GM12878 (cell line): ENCODE results near the gene THRA. TPM values are rescaled to one million over a fixed set of nuclear protein-coding genes. Genes with fewer than 3 reads are reported as not detected.

Experiments used
- ATAC-seq: fragments of 200-7000 bp; cut with Tn5 transposase; 3 replicates; pipeline ENCODE4 v1.9.1; 2020; ENCODE audit warnings: mild to moderate bottlenecking, moderate library complexity
- BruUV-seq: library from RNA; stranded (reverse); fragments of 400-500 nt; replicated peaks from 2 replicates; lab custom pipeline; 2021; lab: Mats Ljungman, UMichigan
- CTCF ChIA-PET: fragments of 300-600 bp; sonication (Branson Sonifier 250); formaldehyde crosslinking; extraction: SDS; loops from one replicate; lab custom pipeline; 2021; ENCODE audit warnings: inconsistent platforms; lab: Yijun Ruan, JAX
- POLR2A ChIA-PET: fragments of 350-600 bp; formaldehyde crosslinking; extraction: SDS; loops from one replicate; lab custom pipeline; 2021; ENCODE audit warnings: inconsistent platforms; lab: Charles Lee
- RAD21 ChIA-PET: fragments of 300-600 bp; sonication (Branson Sonifier 250); formaldehyde crosslinking; loops from one replicate; lab custom pipeline; 2023; ENCODE audit warnings: antibody characterized with exemption; ENCODE audit not compliant: unreplicated experiment; lab: Charles Lee
- SMC1A ChIA-PET: fragments of 300-600 bp; sonication (Branson Sonifier 250); formaldehyde crosslinking; loops from one replicate; lab custom pipeline; 2023; ENCODE audit not compliant: unreplicated experiment, uncharacterized antibody; lab: Charles Lee
- DNase-seq: peaks from one replicate; pipeline ENCODE4 v3.0.0-alpha.2; 2011; ENCODE audit warnings: low read depth, low spot score
- FAIRE-seq: peaks from 3 replicates; lab custom pipeline; 2011; peaks lifted over from hg19 to GRCh38; lab: Jason Lieb, UNC
- H2AFZ ChIP-seq: 2 replicates; pipeline ENCODE4 v1.6.0; 2011; ENCODE audit warnings: low read depth, low read length, control low read depth; ENCODE audit not compliant: control insufficient read depth
- H3K27ac ChIP-seq: 2 replicates; pipeline ENCODE4 v1.5.1; 2011; ENCODE audit warnings: control low read depth; ENCODE audit not compliant: control insufficient read depth, insufficient read depth
- H3K27me3 ChIP-seq, 2 experiments: replicated peaks in 1 of 2; 2 replicates each; pipeline versions ENCODE4 v1.6.0 to v1.6.1; 2011; ENCODE audit warnings: low read length in 1 of 2; ENCODE audit not compliant: control insufficient read depth in 2 of 2, insufficient read depth in 2 of 2
- H3K36me3 ChIP-seq, 2 experiments: 2 replicates each; pipeline ENCODE4 v1.5.1; 2011; ENCODE audit warnings: low read length in 1 of 2; ENCODE audit not compliant: control insufficient read depth in 2 of 2, insufficient read depth in 2 of 2
- H3K4me1 ChIP-seq: 2 replicates; pipeline ENCODE4 v1.6.1; 2011; ENCODE audit warnings: mild to moderate bottlenecking, low read length, moderate library complexity, mixed read lengths; ENCODE audit not compliant: control insufficient read depth, insufficient read depth
- H3K4me2 ChIP-seq: 2 replicates; pipeline ENCODE4 v1.6.0; 2011; ENCODE audit warnings: control low read depth; ENCODE audit not compliant: control insufficient read depth, insufficient read depth
- H3K4me3 ChIP-seq: fragments of 200-600 bp; sonication (generic); 2 replicates; pipeline ENCODE4 v1.5.1; 2016
- H3K79me2 ChIP-seq: 2 replicates; pipeline ENCODE4 v1.6.0; 2011; ENCODE audit warnings: low read length; ENCODE audit not compliant: control insufficient read depth, insufficient read depth
- H3K9ac ChIP-seq: 2 replicates; pipeline ENCODE4 v1.8.0; 2011; ENCODE audit warnings: low read length, control low read depth, mixed read lengths; ENCODE audit not compliant: control insufficient read depth, insufficient read depth
- H3K9me3 ChIP-seq: replicated peaks from 3 replicates; pipeline ENCODE4 v1.5.1; 2011; ENCODE audit warnings: mild to moderate bottlenecking, low read length; ENCODE audit not compliant: control insufficient read depth, insufficient read depth
- H4K20me1 ChIP-seq: 2 replicates; pipeline ENCODE4 v1.6.0; 2011; ENCODE audit not compliant: control insufficient read depth, insufficient read depth
- CEBPB ChIP-seq, 2 experiments: fragments of 150-350 bp in 1 of 2; IDR thresholded peaks; 2 replicates each; pipeline ENCODE4 v1.6.1; 2012 to 2014; ENCODE audit warnings: low read depth in 2 of 2, low read length in 2 of 2, borderline replicate concordance in 1 of 2, inconsistent platforms in 1 of 2
- E4F1 ChIP-seq: fragments of 450-650 bp; IDR thresholded peaks from 2 replicates; pipeline ENCODE4 v1.6.1; 2018; ENCODE audit warnings: borderline replicate concordance, mild to moderate bottlenecking; ENCODE audit not compliant: partially characterized antibody
- IKZF2 ChIP-seq, 2 experiments: fragments of 450-650 bp; IDR thresholded peaks; 2 replicates each; pipeline ENCODE4 v1.6.1; 2017; ENCODE audit warnings: mild to moderate bottlenecking in 2 of 2, moderate library complexity in 2 of 2
- KLF5 ChIP-seq: fragments of 450-650 bp; IDR thresholded peaks from 2 replicates; pipeline ENCODE4 v1.6.1; 2014; ENCODE audit warnings: mild to moderate bottlenecking; ENCODE audit not compliant: partially characterized antibody
- PKNOX1 ChIP-seq: fragments of 450-650 bp; IDR thresholded peaks from 2 replicates; pipeline ENCODE4 v1.6.1; 2016; ENCODE audit warnings: mild to moderate bottlenecking
- RCOR1 ChIP-seq: conservative IDR thresholded peaks from 2 replicates; pipeline ENCODE4 v1.6.1; 2012; ENCODE audit warnings: low read depth, low read length, improper control_type of control experiment
- RELA ChIP-seq: fragments of 450-650 bp; IDR thresholded peaks from 2 replicates; pipeline ENCODE4 v1.8.0; 2014; ENCODE audit warnings: borderline replicate concordance; ENCODE audit not compliant: partially characterized antibody
- SIX5 ChIP-seq: IDR thresholded peaks from 2 replicates; pipeline ENCODE4 v1.6.1; 2011; ENCODE audit warnings: mild to moderate bottlenecking, low read depth, low read length, moderate library complexity; ENCODE audit not compliant: severe bottlenecking
- WGBS: methylation state at CpG from one replicate; pipeline ENCODE4 v1.1.6; 2016; ENCODE audit warnings: low lambda C conversion rate; ENCODE audit not compliant: insufficient replicate concordance, insufficient coverage; ENCODE audit errors: missing lambda C conversion rate; 5-methylcytosine and 5-hydroxymethylcytosine counted together
- in situ Hi-C: fragments of 300-500 bp; cut with MboI; formaldehyde crosslinking; loops from 9 replicates; pipeline ENCODE4 v1.14.3; 2018; ENCODE audit warnings: mixed read lengths
- intact Hi-C: fragments of 100-400 bp; cut with micrococcal nuclease; formaldehyde crosslinking; loops from one replicate; pipeline ENCODE4 v1.14.2; 2022; ENCODE audit not compliant: unreplicated experiment
- polyA plus RNA-seq, 11 experiments: library from polyadenylated mRNA; depleted of rRNA in 4 of 11; unstranded in 6 of 11; stranded (reverse) in 5 of 11; fragments of >200 nt; fragmentation: Nextera tagmentation in 4 of 11; fragmentation: Illumina TruSeq in 1 of 11; extraction: Ambion mirVana in 4 of 11; extraction: Trizol in 1 of 11; gene quantifications; 1 replicate in 1 of 11; 2 replicates in 10 of 11; pipeline versions ENCODE4 v1.2.1 to v1.2.3, GENCODE V29; 2011 to 2016; ENCODE audit warnings: inconsistent platforms in 2 of 11, missing spikeins in 2 of 11, low read depth in 1 of 11
- total RNA-seq, 4 experiments: library from RNA; depleted of rRNA in 3 of 4; stranded (reverse); fragments of >200 nt in 3 of 4; fragmentation: Illumina TruSeq in 1 of 4; extraction: Trizol in 1 of 4; gene quantifications; 2 replicates each; pipeline versions ENCODE4 v1.2.1 to v1.2.3, GENCODE V29; 2013 to 2021

The THRA gene
- total and polyA plus RNA-seq, 10 of the 15 experiments (the other 5 are each of a cell fraction or from before 2014, with no cell fraction given) = 0.03 to 2.0 (median 0.64) TPM

GRCh38 chr17:40027614-40028012, 35.2 kb upstream of the THRA start:
- BruUV-seq = no TSS peak
- ChIA-PET SMC1A (interaction anchor here (0.7 to 2.3 kb wide), 8 partner anchors 12 to 156 kb away, joined by 3 to 12 read pairs (median 4); partner anchors contain the start of gene CSF3), CTCF (interaction anchor here (0.6 to 3.1 kb wide), 29 partner anchors 9 to 483 kb away, joined by 3 to 31 read pairs (median 6); partner anchors contain the start of genes CSF3, MED24, THRA and WIPF2), RAD21 (interaction anchor here (0.9 to 2.1 kb wide), 11 partner anchors 14 to 406 kb away, joined by 3 to 12 read pairs (median 5); no protein-coding TSS in a partner anchor), POLR2A (interaction anchor here (1.2 kb wide), 1 partner anchor 13 kb away, joined by 4 read pairs; the partner anchor contains the start of gene CSF3)
- in situ Hi-C loops = no loop called here
- FAIRE-seq (no peak), ATAC-seq (peak; percentile 29; the same call in 2 of the 3 replicates), DNase-seq (no peak)
- Histone ChIP-seq H2AFZ (no peak overlapping the region), H4K20me1 (no peaks in the 10 kb centered on the region), H3K36me3 (peaks cover 19 to 20% of the 10 kb centered on the region in 2 experiments; a peak in 3 of 4 replicates), H3K27ac (no peak overlapping the region), H3K4me3 (no peak overlapping the region), H3K9ac (no peak overlapping the region), H3K4me2 (no peak overlapping the region), H3K27me3 (no peaks in the 10 kb centered on the region), H3K9me3 (no peaks in the 10 kb centered on the region), H3K4me1 (no peaks in the 10 kb centered on the region), H3K79me2 (no peaks in the 10 kb centered on the region)
- intact Hi-C loops = loop anchor here (5.0 kb wide), 1 partner anchor 405 kb away; no protein-coding TSS in a partner anchor
- TF ChIP-seq RCOR1 = no peak
- no peak for TF ChIP-seq IKZF2 (IDR thresholded peaks at IDR 0.05)
- TF ChIP-seq KLF5 = no peak
- TF ChIP-seq RELA = no peak
- no peak for TF ChIP-seq SIX5
- TF ChIP-seq CEBPB (IDR thresholded peaks at IDR 0.05; ENCODE audit: borderline replicate concordance in 1 of 2, low read depth in 2 of 2, low read length in 2 of 2) = no peak
- no peak for TF ChIP-seq PKNOX1
- no peak for TF ChIP-seq E4F1
- WGBS = 43% methylated on average over 5 of the region's 5 CpGs
